CD4-positive, alpha-beta T cell treated with Interleukin-4 for 1 hour (primary cell): Measurements from ENCODE around the gene FRMPD1.
"Not testable (repeated sequence)": the region's sequence is repeated elsewhere in the genome, so short reads cannot be mapped to it uniquely, and the experiment has no call there.

Experiments
- DNase-seq, 2 donors: peaks; one replicate each; pipeline ENCODE4 v3.0.0-alpha.2; 2020 to 2022

Gene FRMPD1

DNA sequence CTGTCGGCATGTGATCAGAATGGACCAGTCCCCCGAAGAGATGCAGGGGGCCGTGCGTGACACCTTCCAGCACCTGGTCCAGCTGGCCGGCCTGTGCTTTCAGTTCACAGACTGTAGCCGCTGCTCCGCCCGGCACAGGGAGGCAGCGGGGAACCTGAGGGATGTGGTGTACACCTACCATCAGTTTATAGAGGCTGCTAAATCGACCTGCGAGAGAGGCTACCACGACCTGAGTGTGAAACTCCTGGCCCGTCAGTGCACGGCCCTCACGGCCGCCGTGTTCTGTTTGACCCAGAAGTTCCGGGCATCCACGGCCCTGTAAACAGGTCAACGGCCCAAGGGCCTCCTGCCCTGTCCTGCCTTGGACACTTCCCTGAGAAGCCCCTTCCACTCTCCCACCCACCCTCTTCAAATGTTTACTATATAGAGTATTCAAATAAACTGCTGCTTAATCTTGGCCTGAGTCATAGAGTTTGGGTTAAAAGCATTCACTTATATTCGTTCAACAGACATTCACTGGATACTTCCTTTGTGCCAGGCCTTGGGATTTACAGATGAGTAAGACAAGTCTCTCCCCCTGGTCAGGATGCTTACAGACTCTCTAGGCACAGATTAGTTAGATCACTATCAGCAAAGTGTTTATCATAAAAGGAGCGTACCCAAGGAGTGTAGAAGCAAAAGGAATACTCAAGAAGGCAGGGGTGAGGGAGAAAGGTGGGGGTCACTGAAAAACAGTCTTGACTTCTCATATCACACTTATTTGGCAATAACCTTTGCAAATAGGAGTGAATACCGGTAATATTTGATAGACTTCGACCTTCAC is 95.9 kb downstream of the FRMPD1 start:
- no peak for DNase-seq

GRCh38 chr9:37747271-37747753 is 96.6 kb downstream of the FRMPD1 start:
- DNase-seq, result peak; percentile 54 to 56

- no peak for DNase-seq
Observed at GRCh38 chr9:37749129-37749528, 98.4 kb downstream of the FRMPD1 start.

DNA sequence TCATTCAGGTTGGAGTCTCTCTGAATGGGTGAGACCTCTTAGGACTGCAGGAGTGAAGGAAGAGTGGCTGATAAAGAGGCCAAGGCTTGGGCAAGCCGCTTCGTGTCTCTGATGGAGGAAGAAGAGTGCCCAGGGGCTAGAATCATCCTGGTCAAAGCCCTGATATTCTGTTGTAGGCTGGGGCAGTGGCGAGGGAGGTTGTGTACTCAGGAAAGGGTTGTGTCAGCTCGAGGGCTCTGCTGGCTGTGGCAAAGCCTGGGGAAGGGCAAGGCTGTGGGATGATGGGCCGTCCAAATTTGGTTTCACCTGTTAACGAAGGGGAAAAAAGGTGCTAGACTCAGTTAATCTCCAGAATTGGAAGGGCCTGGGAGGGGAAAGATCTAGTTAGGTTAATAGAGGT is 100.4 kb downstream of the FRMPD1 start:
- DNase-seq, result no peak

DNA sequence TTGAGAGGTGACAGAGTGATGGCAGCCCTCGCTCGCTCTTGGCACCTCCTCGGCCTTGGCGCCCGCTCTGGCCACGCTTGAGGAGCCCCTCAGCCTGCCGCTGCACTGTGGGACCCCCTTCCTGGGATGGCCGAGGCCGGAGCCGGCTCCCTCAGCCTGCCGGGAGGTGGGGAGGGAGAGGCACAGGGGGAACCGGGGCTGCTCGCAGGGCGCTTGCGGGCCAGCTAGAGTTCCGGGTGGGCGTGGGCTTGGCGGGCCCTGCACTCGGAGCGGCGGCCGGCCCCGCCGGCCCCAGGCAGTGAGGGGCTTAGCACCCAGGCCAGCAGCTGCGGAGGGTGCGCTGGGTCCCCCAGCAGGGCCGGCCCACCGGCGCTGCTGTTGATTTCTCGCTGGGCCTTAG is 101.0 kb downstream of the FRMPD1 start:
- not testable (repeated sequence) for DNase-seq

GRCh38 chr9:37752112-37752511 is 101.4 kb downstream of the FRMPD1 start:
- not testable (repeated sequence) for DNase-seq

DNA sequence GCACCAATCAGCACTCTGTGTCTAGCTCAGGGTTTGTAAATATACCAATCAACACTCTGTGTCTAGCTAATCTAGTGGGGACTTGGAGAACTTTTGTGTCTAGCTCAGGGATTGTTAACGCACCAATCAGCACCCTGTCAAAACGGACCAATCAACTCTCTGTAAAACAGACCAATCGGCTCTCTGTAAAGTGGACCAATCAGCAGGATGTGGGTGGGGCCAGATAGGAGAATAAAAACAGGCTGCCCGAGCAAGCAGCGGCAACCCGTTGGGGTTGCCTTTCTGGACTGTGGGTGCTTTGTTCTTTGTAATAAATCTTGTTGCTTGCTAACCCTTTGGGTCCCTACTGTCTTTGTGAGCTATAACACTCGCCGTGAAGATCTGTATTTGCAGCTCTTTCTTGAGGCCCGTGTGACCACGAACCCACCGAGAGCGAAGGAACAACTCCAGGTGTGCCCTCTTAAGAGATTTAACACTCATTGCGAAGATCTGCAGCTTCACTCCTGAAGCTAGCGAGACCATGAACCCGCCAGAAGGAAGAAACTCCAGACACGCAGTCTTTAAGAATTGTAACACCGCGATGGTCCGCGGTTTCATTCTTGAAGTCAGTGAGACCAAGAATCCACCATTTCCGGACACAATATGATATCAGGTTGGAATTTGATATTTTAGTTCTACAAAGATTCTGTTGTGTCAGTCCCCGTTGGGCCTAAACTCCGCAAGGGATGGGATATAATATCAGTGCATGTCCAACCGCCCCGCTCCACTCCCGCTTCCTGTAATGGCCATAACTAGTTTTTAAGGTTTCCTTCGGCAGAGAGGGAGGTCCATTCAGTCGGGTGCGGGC is 102.1 kb downstream of the FRMPD1 start:
- DNase-seq, result peak in 1 of 2 donors; percentile 15

DNA sequence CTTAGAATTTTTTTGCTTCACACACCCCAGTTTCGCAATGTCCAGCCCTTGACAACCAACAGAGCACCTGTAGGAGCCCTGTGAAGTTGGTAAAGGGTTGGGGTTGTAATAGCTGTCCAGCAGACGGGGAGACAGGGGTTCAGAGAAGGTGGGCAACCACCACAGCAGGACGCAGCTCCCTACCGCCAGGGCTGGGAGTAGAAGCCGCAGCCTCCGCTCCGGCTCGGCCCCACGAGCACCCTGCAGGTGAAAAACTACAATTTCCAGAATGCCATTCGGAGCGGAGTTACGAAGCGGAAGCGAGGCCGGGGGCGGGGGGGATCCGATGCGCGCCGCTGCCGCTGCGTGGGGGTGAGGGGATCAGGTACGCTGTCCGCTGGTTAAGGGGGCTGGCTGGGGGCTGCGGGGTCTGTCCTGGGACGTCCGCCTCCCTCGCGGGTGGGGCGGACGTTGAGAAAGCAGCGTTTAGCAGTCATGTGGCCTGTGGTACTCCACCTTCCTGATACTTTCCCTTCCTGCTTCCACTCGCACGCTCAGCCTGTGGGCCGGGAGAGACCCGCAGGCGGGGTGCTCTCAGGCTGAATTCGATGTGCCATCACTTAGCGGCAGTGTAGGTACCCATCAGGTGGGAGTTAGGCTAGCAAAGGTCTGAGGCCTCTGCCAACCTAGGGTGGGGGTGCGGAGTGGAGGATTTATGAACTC is 102.9 kb downstream of the FRMPD1 start, which contains the start of gene TRMT10B:
TSS of gene TRMT10B (plus strand) at position 317 of the 702 bp plus-strand sequence. CDS start 8,127 bp downstream, outside the sequence.
- peak; percentile 70 to 76 for DNase-seq

GRCh38 chr9:37758747-37759146 is 108.0 kb downstream of the FRMPD1 start:
- DNase-seq, result no peak

GRCh38 chr9:37760416-37761161 is 109.8 kb downstream of the FRMPD1 start:
- DNase-seq, result no peak

DNA sequence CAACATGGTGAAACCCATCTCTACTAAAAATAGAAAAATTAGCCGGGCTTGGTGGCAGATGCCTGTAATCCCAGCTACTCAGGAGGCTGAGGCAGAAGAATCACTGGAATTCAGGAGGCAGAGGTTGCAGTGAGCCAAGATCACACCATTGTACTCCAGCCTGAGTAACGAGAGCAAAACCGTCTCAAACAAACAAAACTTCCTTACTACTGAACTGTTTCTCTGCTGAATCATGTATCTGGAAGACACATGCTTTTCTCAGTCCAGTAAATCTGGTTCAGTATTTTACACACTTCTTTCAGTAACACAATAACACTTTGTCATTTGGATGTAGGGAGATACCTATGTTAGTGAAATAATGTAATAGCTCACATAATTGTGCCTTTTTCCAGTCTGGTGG is 110.8 kb downstream of the FRMPD1 start:
- DNase-seq, result no peak

GRCh38 chr9:37765263-37765662 is 114.5 kb downstream of the FRMPD1 start:
- DNase-seq, result not testable (repeated sequence)

- no peak for DNase-seq
Observed at GRCh38 chr9:37769306-37769705, 118.6 kb downstream of the FRMPD1 start.

DNA sequence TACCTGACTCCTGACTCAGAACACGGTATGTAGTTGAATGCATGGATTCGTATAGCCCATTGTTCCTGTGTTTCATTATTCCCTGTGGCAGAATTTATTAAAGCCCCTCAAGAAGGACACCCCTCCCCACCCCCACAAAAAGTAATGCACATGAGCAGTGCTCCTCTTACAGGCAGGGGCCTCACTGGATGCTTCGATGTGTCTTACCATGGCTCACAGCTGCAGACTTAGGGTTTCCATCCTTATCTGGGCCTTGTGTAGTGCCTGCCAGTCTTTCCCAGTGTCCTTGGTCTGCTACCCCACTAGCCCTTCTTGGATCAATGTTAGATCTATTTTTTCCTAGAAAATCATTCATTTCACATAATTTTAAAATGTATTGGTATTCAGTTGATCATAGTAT is 119.2 kb downstream of the FRMPD1 start:
- DNase-seq, result no peak

DNA sequence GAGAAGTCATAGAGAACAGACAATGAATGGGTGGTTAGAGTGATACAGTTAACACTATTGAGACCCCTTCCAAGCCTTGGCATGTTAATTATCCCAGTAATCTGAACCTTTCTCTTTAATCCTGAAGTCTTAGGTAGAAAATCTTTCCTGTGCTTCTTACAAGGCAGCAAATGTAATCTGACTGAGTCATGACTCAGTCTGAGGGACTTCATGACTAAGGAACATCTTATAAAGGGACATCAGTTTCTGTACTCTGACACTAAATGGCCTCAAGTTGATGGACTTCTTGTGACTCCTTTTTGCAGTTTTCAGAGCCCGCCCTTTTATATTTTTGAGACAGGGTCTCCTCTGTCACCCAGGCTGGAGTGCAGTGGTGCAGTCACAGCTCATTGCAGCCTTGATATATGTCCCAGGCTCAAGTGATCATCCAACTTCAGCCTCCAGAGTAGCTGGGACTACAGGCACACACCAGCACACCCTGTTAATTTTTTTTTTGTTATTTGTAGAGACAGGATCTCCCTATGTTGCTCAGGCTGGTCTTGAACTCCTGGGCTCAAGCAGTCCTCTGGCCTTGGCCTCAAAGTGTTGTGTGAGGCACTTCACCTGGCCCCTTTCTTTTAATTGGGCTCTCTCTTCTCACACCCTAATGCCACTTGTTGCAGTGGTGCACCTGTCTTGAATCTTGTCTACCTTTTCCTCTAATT is 124.6 kb downstream of the FRMPD1 start:
- DNase-seq, result no peak

GRCh38 chr9:37776328-37776727 is 125.6 kb downstream of the FRMPD1 start:
- DNase-seq, result no peak

DNA sequence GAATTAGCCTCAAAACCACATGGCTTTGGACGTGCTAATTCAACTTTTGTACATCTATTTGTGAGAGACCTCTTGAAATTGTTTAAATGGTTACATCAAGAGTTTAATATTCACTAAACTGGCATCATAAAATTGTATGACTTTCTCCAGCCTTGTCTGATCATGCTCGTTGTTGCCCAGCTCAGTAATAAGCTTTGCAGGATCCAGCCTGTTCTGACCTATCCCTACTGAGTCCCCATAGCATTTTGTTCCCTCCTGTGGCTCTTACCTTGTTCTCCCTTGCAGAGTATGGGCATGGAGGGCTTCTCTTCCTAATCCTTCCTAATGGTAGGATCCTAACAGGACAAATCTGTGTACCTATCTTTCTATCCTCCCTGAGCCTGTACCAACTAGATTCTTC is 127.8 kb downstream of the FRMPD1 start:
- no peak for DNase-seq

DNA sequence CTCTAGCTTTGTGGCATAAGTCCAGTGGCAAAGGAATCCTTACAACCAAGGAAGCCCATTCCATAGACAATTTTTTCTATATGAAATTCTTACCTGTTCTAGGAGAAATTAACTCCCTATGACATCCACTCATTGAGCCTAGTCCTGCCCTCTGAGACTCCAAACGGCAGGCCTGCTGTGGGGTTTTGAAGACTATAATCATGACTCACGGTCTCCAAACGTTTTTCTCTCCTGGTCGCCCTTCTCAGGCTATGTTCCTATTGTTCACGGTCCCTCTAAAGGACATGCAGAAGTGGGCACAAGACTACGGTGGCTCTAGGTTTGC is 133.5 kb downstream of the FRMPD1 start:
- DNase-seq, result no peak

DNA sequence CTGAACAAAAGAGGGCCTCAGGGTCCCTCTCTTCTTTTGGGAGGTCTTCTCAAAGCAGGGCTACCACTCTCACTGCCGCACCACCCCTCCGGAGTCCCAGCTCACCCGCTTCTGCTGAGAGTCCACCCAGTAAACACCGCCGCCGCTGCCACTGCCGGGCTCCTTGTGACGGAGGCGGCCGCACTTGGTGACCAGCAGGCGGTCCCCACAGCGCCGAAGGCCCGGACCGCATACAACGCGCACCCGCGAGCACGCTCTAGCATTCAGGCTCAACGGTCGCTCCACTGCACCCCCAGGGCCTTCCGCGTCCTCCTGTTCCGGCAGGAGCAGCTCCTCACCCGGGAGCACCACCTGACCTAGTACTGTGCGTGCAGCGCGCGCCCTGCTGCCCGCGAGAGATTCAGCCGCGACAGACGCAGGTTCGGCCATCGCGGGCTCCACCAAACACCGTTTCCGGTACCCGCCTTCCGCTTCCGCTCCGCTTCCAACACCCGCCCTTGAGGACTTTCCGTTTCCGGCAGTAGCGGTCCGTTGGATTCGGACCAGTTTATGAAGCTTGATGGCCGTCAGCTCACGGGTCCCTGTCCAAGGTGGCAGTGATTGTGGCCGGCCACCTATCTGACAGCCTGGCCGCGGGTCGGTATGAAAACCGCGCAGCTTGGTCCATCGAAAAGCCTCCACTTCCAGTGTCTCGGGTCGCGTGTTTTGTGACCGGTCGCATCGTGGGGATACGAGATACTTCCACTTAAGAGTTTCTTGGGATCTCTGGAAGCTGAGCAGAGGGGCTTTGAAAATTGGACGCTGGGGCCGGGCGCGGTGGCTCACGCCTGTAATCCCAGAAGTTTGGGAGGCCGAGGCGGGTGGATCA is 134.1 kb downstream of the FRMPD1 start, which contains the start of gene EXOSC3:
TSS of gene EXOSC3 (minus strand) at position 449 of the 868 bp plus-strand sequence. CDS start at position 429, 20 bp downstream.
- peak; percentile 86 to 87 for DNase-seq

DNA sequence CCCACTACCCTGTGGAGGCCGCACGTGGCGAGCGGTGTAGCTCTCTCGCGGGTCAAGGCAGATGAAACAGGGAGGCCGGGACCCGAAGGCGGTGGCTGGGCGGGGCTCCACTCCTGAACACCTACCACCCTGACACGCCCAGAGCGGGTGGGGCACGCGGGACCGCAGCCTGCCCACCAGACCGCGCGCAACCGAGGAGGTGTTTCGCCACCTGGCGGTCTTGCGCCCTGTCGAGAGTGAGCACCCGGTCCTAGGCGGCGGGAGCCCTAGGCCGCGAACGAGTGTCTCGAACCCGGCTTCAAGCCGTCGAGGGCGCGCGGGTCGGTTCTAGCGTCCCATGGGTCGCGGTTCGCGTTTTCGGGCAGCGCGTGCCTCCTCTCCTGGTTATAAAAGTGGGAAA is 136.3 kb downstream of the FRMPD1 start:
- no peak for DNase-seq

DNA sequence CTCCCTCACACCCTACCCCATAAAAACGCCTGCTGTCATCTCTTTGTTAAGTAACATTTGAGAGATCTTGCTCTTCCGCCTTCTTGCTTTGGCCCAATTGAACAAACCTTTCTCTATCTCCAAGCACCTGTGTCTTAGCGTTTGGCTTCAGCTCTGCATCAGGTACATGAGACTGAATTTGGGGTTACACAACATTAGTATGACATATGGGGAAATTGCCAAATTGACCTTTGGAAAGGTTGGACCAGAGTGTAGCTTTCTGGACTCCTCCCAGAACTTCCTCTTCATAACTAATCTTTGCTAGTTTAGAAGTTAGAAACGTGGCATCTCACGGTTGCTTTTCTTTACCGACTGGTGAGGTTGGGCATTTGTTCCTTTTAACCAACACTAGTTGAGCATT is 137.6 kb downstream of the FRMPD1 start:
- DNase-seq, result no peak
